ENCODE measurements around the gene SCGB3A2.

The SCGB3A2 gene

GRCh38 chr5:147876626-147877025 is 1.9 kb upstream of the SCGB3A2 start:
- in situ Hi-C loops (cut with HindIII; ENCODE audit: low pct_ligation_motif_present, low sequenced_read_pairs): no loop called here

DNA sequence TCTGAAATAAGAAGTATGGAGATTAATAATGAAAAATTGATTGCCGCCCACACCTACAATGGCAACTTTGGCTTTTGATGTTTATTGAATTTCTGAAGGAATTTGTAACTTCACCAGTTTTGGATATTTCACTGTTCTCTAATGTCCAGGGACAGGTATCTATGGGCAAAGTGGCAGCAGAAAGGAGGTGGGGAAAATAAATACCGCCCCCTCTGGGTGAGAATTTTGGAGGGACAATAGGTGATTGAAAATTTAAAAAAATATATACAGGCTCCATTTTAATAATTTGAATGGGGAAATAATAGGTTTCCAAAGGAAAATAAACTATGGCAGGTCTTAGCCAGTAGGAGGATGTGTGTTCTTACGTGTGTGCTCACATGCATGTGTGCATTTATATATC is 1.3 kb downstream of the SCGB3A2 start:
- H3K27ac ChIP-seq: no peak overlapping the region
- no peaks in the 10 kb centered on the region for H3K36me3 ChIP-seq (replicated peaks)
- in situ Hi-C loops (cut with HindIII; ENCODE audit: low pct_ligation_motif_present, low sequenced_read_pairs): no loop called here
- no peaks in the 10 kb centered on the region for H3K27me3 ChIP-seq (replicated peaks)
- no peak for TF ChIP-seq CTCF (IDR thresholded peaks at IDR 0.05; ENCODE audit: low read depth, low read length, missing control alignments)
- no peak for DNase-seq
- no peak overlapping the region for H3K4me3 ChIP-seq (ENCODE audit: low read depth, low read length)

More at GRCh38 chr5:147876626-147877025, 1.9 kb upstream of the SCGB3A2 start:
- DNase-seq: no peak
- no peak overlapping the region for H3K27ac ChIP-seq
- no peaks in the 10 kb centered on the region for H3K27me3 ChIP-seq (replicated peaks)
- H3K4me3 ChIP-seq (ENCODE audit: low read depth, low read length): no peak overlapping the region
- TF ChIP-seq CTCF (IDR thresholded peaks at IDR 0.05; ENCODE audit: low read depth, low read length, missing control alignments): no peak
- no peaks in the 10 kb centered on the region for H3K36me3 ChIP-seq (replicated peaks)

DNA sequence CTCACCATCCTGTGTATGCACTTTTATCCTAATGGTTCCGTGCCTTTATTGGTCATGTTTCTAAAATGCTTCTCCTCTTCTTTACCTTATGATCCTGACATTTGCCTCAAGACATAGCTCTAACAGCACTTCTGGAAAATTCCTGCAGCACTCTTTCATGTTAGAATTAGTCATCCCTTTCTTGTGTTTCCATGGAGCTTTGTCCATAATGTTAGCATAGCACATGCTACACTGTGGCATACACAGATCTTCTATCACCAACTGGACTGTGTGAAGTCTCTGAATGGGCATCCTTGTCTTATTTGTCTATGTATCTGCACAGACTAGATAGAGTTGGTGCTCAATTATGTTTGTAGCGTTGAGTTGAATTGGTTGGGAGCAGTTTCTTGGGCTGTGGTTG is 2.0 kb downstream of the SCGB3A2 start:
- in situ Hi-C loops (cut with HindIII; ENCODE audit: low pct_ligation_motif_present, low sequenced_read_pairs): no loop called here

GRCh38 chr5:147882586-147883313 is 4.2 kb downstream of the SCGB3A2 start:
- no peak for TF ChIP-seq CTCF (IDR thresholded peaks at IDR 0.05; ENCODE audit: low read depth, low read length, missing control alignments)
- in situ Hi-C loops (cut with HindIII; ENCODE audit: low pct_ligation_motif_present, low sequenced_read_pairs): no loop called here
- peak; percentile 15 for DNase-seq

More for the DNA sequence above, 2.0 kb downstream of the SCGB3A2 start:
- DNase-seq: no peak
- H3K36me3 ChIP-seq (replicated peaks): no peaks in the 10 kb centered on the region
- H3K27ac ChIP-seq: no peak overlapping the region
- no peak for TF ChIP-seq CTCF (IDR thresholded peaks at IDR 0.05; ENCODE audit: low read depth, low read length, missing control alignments)
- H3K27me3 ChIP-seq (replicated peaks): no peaks in the 10 kb centered on the region
- no peak overlapping the region for H3K4me3 ChIP-seq (ENCODE audit: low read depth, low read length)

DNA sequence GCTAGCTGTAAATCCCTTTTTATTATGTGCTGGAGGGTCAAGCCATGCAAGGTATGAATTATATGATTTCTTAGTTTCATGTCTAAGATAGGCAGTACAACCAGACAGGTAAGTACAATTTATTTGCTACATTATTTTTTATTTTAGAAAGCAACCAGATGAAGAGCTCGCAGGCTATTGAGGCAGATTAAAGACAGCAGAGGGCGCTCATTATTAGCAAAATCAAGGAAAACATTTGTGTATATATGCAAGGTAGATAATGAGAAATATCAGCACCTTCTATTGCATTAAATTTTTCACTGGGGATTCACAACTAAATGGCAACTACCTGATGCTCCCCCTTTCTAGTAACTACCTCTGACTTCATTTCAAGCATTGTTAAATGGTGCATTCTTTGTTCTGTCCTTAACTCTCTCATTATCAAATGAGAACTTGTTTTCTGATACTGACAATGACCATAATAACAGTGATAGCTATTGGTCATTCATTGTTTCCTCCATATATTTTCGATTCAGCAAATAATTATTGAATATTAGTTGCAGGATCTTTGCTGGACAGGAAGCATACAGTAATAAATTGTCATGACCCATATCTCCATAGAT is 8.6 kb downstream of the SCGB3A2 start:
- peak; percentile 27 for DNase-seq
- Histone ChIP-seq H3K27me3 (replicated peaks) (no peaks in the 10 kb centered on the region), H3K27ac (no peak overlapping the region), H3K4me3 (ENCODE audit: low read depth, low read length) (no peak overlapping the region), H3K36me3 (replicated peaks) (no peaks in the 10 kb centered on the region)
- peak; percentile 71 for TF ChIP-seq CTCF (IDR thresholded peaks at IDR 0.05; ENCODE audit: low read depth, low read length, missing control alignments)
- in situ Hi-C loops (cut with HindIII; ENCODE audit: low pct_ligation_motif_present, low sequenced_read_pairs): no loop called here

More at GRCh38 chr5:147882586-147883313, 4.2 kb downstream of the SCGB3A2 start:
- H3K4me3 ChIP-seq (ENCODE audit: low read depth, low read length): no peak overlapping the region
- no peaks in the 10 kb centered on the region for H3K27me3 ChIP-seq (replicated peaks)
- H3K27ac ChIP-seq: no peak overlapping the region
- H3K36me3 ChIP-seq (replicated peaks): no peaks in the 10 kb centered on the region
